Subcutaneous adipose tissue (tissue), 4 donors: ENCODE data around the gene SH3GLB2. TPM values are rescaled to one million over a fixed set of nuclear protein-coding genes. Genes with fewer than 3 reads are reported as not detected.

Source experiments
- total RNA-seq, 4 donors: library from RNA; depleted of rRNA; stranded (reverse); fragments of >200 nt; gene quantifications; one replicate each; pipeline ENCODE4 v1.1.0, GENCODE V29; 2016
- TF ChIP-seq, protein P1 (sequence below): fragments of 450-650 bp; IDR thresholded peaks from one replicate; pipeline ENCODE4 v1.5.1; 2016; ENCODE audit warnings: low read depth, mild to moderate bottlenecking, control low read depth, antibody characterized with exemption, moderate library complexity

SH3GLB2 gene
- total RNA-seq, 4 donors from 2014 or later, result 24.8 to 74.8 (median 52.5) TPM

GRCh38 chr9:129063061-129063460 lies 34.9 kb upstream of the SH3GLB2 start:
- TF ChIP-seq, protein P1, sequence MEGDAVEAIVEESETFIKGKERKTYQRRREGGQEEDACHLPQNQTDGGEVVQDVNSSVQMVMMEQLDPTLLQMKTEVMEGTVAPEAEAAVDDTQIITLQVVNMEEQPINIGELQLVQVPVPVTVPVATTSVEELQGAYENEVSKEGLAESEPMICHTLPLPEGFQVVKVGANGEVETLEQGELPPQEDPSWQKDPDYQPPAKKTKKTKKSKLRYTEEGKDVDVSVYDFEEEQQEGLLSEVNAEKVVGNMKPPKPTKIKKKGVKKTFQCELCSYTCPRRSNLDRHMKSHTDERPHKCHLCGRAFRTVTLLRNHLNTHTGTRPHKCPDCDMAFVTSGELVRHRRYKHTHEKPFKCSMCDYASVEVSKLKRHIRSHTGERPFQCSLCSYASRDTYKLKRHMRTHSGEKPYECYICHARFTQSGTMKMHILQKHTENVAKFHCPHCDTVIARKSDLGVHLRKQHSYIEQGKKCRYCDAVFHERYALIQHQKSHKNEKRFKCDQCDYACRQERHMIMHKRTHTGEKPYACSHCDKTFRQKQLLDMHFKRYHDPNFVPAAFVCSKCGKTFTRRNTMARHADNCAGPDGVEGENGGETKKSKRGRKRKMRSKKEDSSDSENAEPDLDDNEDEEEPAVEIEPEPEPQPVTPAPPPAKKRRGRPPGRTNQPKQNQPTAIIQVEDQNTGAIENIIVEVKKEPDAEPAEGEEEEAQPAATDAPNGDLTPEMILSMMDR, result no peak

- TF ChIP-seq, protein P1, result no peak
Observed at GRCh38 chr9:129060991-129061390, 32.9 kb upstream of the SH3GLB2 start.

DNA sequence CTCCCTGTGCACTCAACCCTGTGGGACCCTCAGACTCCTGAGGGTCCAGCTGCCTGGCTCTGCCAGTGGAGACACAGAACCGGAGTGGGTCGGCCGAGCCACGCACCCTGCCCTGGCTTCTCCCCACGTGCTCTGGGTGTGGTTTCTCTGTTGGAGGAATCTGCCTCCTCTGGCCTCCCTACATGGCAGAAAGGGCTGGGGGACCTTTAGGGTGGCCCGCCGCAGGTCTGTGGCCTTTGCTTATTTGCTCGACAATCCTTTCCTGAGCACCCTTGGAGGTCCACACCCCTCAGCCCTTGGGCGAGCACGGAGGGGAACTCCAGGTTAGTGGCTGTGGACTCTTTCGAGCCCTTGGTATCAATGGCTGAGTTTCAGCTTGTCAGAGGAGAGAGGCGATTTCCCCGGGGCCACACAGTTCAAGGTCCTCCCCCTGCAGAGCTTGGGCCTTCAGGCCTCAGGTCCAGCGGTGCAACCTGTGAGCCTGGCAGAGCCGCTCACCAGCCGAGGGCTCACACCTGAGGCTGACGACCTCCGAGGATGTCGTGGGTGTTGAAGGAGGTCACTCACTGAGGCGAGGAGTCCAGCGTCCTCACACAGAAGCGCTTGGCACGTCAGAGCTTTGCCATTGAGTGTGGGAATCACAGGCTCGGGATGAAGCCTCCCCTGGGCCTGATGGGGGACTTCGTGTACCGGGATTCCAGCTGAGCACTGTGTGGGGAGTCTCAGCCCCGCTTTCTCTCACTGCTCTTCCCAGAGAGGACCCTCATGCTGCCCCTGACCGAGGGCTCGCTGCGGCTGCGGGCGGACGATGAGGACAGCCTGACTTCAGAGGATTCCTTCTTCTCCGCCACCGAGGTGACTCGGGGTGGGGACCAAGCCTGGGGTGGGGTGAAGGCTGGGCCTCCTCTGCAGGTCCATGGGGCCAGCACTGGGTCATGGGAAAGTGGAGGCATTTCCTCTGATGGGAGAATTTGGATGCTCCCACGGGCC lies 32.0 kb upstream of the SH3GLB2 start:
- TF ChIP-seq, protein P1, result no peak

DNA sequence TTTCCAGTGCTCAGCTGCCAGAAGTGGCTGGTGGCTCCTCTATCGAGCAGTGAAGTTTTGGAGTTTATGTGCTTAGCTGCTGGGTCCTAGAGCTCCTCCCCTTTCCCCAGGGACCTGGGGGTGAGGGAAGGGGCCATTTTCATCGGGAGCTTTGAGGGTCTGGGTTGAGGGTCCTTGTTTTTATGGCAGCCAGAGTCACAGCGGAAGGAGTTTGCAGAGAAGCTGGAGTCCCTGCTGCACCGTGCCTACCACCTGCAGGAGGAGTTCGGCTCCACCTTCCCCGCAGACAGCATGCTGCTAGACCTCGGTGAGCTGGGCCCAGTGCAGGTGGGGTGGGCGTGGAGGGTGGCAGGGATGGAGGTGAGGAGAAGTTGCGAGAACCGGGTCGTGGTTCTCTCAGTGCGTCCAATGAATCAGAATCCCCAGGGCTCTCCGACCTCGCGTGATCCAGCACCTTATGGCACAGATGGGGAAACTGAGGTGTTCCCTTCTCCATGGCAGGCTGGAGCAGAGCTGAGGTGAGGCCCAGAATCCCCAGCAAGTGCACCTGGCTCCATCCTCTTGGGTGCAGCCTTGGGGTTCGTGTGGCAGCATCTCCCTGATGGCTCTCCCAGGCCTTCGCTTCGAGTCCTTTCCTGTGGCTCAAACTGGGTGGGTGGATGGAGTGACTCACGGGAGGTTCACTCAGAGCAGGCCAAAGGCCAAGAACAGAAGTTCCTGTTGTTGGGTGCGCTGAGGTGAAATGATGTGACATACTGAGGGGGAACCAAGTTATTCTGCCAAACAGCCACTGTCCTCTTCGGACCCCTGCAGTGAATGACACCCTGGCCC lies 31.0 kb upstream of the SH3GLB2 start:
- TF ChIP-seq, protein P1, result no peak

DNA sequence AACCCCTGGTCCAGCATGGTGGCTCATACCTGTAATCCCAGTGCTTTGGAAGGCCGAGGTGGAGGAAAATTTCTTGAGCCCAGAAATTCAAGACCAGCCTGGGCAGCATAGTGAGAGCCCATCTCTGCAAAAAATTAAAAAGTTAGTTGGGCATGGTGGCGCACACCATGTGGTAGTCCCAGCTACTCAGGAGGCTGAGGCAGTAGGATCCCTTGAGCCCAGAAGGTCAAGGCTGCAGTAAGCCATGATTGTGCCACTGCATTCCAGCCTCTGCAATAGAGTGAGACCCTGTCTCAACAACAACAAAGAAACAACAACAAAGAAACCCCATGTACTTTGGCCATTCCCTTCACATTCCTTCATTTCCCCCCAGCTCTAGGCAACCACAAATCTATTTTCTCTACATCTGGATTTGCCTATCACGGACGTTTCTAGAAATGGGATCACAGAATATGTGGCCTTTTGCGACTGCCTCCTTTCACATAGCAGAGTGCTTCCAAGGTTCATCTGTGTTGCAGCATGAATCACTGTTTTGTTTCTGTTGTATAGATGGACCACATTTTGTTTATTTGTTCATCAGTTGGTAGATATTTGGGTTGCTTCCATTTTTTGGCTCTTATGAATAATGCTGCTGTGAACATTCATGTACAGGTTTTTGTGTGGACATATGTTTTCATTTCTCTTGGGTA lies 26.2 kb upstream of the SH3GLB2 start:
- TF ChIP-seq, protein P1, result no peak

- TF ChIP-seq, protein P1, result no peak
Observed at GRCh38 chr9:129053020-129053419, 24.9 kb upstream of the SH3GLB2 start.
